8988T (cell line): ENCODE results near the gene SLC7A7.
"Not testable (repeated sequence)": the region's sequence is repeated elsewhere in the genome, so short reads cannot be mapped to it uniquely, and the experiment has no call there.

Experiments
- DNase-seq: peaks from one replicate; pipeline ENCODE4 v3.0.0; 2011

Gene SLC7A7

DNA sequence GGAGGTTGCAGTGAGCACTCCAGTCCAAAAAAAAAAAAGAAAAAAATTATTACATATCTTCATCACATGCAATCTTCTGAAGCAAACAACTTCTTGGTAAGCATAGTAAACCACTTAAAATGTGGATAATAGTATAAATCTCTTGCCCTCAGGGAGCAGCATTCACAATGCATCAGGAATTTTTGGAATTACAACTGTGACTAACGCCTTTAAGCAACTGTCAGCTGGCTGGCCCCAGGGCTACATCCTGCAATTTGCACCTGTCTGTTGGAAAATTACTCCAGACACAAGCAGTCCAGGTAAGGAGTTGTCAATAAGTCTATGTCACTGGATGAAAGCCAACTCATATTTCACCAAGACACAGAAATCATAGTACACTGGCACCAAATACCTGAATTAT lies 5.5 kb upstream of the SLC7A7 start:
- no peak for DNase-seq

DNA sequence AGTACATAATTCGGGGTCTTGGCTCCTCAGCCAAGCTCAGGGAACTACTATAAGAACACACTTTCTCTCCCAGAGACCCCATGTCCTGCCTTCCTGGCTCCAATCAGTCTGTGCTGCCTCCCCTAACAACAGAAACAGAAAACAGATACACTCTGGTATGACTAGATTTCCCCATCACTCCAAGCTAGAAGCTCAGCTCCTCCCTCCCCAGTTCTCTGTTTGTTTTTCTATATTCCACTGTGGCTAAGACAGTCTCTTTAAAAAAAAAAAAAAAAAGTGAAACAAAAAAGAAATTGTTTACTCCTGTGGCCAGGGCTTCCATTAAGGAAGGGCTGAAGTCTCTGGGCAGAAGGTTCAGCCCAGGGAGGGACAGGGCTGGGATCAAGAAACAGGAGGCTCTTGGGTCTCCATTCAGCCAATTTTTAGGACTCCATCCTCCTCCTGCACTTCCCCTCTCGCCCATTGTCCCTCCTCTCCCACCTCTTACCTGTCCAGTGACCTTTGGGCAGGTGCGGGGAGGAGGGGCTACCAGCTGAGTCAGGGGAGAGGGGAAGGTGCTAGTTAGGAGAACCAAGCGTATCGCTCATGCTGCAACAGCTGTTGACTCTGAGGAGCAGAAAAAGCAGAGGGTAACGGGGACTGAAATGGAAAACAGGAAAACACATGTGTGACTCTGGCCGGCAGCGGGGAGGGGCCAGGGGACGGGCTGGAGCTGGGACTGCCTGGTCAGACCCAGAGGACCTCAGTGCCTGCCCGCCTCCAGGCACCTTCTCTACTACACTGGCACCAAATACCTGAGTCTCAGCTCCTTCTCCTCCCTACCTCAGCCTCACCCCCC lies 4.1 kb upstream of the SLC7A7 start:
- DNase-seq, result no peak

DNA sequence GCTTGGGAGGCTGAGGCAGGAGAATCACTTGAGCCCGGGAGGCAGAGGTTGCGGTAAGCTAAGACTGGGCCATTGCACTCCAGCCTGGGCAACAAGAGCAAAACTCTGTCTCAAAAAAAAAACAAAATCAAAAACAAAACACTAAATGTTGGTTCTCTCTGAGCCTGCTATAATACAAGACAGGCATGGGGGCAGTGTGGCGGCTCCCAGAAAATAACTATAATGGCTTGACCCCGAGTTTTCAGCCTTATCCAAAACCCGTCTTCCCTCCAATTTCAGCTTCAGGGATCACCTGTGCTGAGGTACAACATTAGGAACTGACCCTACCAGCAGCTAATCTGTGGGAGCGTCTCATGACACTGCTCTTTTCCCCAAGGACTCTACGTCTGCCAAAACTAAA lies 862 bp downstream of the SLC7A7 start:
- no peak for DNase-seq

DNA sequence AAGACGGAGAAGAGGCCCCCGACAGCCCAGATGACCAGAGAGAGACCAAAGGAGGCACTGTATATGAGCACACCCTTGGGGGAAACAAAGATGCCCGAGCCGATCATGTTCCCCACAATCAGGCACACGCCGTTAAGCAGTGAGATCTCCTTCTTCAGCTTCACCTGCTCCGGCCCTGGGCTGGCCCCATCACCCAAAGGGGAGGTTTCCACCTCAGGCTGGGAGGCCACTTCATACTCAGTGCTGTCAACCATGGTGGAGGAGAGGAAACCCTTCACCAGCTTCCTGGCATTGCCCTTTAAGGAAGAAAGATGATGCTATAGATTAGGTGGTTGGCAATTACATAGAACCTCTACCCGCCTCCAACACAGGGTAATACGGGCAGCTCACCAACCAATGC lies 2.1 kb downstream of the SLC7A7 start:
- no peak for DNase-seq

DNA sequence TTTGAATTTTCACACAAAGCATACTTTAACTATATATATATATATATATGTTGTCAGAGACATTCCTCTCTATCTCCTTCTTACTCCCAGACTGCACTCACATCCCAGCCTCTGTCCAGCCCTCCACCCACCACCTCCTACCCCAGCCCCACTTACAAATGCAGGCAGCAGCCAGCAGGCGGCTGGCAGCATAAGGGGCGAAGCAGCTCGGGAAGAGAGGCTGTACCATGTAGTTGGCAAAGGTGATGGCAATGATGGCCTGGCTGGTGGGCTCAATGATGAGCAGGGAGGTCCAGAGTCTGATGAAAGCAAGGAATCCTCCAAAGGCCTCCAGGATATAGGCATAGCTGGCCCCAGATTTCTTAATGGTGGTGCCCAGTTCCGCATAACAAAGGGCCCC lies 2.5 kb downstream of the SLC7A7 start:
- DNase-seq, result no peak

DNA sequence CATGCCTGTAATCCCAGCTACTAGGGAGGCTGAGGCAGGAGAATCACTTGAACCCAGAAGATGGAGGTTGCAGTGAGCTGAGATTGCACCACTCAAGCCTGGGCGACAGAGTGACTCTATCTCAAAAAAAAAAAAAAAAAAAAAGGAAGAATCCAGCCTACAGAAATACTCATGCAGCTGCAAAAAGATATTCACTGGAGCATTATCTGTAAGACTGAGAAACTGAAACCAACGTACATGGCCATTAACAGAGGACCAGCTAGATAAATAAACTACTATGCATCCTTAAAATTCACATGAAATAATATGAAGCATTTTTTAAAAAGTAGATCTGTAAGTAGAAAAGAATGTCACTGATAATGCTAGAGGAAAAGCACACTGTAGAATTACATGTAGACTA lies 3.5 kb downstream of the SLC7A7 start:
- no peak for DNase-seq

DNA sequence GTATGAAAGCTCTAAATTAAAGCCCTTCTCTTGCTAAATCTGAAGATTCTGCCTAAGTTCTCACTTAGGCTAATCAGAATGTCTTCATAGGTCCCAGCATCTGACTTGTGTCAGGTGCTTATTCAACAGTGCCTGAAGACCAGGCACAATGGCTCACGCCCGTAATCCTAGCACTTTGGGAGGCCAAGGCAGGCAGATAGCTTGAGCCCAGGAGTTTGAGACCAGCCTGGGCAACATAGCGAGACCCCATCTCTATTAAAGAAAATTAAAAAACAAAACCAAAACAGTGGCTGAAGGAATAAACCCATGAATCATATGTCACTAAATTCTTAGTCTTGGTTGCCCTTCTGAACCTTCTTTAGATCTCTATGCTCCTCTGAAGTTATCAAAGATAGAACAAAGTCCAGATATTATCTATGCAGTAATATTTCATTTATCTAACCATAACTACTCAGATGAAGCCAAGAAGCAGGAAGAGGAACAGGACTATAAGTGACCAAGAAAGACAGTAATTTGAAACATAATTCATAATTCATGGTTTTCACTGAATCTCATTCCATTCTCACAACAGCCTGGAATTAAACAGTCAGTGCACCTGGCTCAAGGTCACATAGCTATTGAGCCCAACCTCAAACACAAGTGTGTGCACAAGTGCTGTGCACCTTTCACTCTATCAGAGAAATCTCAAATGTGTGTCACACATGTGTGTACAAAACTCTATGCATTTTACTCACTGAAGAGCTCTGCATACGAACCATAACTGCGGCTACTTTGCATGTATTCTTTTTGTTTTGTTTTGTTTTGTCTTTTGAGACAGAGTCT lies 6.6 kb downstream of the SLC7A7 start:
- DNase-seq, result no peak

DNA sequence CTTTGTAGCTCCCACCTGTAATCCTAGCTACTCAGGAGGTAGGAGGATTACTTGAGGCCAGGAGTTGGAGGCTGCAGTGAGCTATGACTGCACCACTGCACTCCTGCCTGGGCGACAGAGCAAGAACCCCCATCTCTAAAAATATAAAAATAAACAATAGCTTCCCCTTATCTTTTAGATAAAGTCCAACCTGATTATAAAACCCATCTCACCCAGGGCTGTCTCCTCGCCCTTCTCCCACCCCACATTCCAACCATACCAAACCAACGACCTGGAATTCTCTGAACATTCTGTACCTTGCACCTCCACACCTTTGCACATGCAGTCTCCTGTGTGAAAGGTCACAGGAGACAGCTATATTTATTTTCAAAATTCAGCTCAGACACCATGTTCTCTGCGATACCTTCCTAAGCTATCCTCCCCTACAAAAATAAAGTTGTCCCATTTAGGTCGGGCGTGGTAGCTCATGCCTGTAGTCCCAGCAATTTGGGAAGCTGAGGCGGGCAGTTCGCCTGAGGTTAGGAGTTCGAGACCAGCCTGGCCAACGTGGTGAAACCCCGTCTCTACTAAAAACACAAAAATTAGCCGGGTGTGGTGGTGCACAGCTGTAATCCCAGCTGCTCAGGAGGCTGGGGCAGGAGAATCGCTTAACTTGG lies 7.7 kb downstream of the SLC7A7 start:
- no peak for DNase-seq

DNA sequence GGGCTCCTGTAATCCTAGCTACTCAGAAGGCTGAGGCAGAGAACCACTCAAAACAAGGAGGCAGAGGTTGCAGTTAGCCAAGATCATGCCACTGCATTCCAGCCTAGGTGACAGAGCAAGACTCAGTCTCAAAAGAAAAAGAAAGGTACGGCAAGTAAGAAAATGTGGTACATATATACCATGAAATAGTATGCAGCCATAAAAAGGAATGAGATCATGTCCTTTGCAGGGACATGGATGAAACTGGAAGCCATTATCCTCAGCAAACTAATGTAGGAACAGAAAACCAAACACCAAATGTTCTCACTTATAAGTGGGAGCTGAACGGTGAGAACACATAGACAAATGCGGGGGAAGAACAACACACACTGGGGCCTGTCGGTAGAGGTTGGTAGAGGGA lies 10.0 kb downstream of the SLC7A7 start:
- DNase-seq, result not testable (repeated sequence)

DNA sequence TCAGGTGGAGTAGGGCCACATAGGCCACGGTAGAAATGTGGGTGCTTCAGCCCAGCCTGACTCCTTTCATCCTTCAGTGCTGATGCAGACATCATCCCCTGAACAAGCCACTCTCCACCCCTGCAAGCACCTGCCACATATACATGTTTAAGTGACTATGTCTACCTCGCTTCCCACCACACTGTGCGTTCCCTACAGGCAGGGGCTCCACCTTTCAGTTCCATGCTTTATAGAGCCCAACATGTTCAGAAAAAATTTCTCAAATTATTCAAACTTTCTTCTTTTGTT lies 11.6 kb downstream of the SLC7A7 start:
- no peak for DNase-seq

DNA sequence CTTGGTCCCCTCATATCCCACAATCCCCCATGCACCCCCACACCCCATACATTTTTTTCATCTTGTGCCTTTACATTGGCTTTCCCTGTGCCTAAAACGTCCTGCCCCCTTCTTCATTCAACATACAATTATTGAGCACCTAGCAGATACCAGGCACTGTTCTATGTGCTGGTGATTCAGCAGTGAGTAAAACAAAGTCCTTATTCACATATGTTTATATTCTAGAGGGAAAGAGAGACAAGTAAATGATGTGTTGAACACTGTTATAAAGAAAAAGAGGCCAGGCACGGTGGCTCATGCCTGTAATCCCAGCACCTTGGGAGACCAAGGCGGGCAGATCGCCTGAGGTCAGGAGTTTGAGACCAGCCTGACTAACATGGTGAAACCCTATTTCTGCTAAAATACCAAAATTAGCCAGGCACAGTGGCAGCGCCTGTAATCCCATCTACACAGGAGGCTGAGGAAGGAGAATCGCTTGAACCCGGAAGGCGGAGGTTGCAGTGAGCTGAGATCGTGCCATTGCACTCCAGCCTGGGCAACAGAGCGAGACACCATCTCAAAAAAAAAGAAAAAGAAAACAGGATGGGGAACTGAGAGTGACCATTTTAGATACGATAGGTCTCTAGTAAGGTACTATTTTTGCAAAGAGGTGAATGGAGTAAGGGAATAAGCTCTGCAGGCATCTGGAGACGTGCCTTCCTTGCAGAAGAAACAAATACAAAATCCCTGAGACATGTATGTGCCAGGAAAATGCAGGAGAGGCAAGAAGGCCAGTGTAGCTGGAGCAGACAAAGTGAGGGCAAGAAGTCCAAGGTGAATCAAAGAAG lies 12.2 kb downstream of the SLC7A7 start:
- DNase-seq, result no peak

DNA sequence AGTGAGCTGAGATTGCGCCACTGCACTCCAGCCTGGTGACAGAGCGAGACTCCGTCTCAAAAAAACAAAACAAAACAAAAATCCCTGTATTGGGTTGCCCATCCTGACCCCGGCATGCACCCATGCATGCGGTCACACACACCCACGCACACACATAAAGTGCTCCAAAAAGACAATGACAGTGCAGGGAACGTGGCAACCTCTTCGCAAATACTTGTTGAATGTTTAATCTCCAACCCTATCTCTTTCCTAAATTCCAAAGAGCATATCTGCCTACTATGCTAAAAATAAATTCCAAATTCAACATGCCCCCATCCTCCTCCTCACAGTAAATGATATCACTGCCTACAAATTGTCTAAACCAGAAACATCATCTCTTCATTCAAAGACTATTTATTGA lies 13.5 kb downstream of the SLC7A7 start:
- no peak for DNase-seq

DNA sequence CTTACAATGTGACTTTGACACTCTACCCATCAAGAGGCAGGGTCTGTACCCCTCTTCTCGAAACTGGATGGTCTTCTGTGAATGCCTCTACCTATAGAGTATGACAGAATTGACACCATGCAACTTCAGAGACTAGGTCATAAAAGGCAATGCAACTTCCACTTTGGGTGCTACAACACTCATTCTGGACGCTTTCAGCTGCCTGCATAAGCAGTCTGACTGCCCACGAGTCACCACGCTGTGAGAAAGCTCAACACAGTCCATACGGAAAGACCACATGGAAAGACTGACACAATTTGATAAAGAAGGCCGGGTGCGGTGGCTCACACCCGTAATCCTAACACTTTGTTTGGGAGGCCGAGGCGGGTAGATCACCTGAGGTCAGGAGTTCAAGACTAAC lies 14.9 kb downstream of the SLC7A7 start:
- no peak for DNase-seq

DNA sequence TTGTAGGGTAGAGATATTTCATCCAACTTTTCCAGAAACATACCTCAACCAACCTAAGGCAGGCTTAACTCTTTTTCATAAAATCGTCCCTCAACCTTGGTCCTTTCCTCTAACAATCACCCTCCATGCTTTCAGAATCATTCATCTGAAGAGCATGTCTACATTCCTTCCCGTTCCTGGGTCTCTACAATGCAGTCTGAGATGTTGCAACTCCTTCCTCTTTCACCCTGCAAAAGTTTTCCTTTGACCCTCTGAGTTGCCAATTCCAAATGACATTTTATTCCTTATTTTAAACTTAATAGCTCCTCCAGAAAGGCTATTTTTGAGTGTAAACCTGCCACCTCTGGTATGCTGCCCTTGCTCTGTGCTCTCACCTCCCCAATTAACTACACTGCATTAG lies 16.7 kb downstream of the SLC7A7 start:
- DNase-seq, result no peak

DNA sequence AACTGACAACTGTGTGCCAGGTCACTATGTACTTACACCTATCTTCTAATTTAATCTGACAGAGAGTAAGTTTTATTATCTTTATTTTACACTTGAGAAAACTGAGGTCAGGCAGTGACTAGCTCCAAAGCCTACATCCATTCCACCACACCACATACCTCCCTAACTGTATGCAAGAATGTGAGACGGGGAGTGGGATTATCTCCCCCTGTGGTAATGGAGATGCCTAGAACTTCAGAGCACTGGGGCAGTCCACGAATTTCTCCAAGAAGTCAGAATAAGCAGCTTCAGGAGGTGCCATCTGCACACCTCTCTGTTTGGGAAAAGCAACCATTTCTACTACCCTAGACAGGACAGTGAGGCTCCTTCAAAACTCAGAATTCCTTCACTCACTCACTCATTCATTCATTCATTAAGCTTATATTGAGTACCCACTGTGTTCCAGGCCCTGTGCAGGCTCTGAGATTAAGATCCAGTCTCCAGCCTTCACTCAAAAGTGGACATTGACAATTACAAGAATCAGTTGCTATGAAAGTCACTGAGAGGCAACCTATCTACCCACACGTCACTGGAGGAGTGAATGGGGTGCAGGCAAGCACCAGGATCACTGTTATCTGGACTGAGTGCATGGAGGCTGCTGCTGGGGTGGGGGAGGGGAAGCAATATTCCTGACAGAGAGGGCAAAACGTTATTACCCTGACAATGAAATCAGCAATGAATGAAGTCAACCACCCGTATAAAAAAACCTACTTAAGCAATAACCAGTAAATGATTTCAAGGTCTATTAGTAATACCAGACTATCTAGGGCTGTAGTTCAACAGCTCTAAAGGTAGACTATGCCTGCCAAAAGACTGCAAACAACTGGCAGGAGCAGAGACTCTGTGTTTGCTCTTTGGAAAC lies 18.0 kb downstream of the SLC7A7 start:
- no peak for DNase-seq

DNA sequence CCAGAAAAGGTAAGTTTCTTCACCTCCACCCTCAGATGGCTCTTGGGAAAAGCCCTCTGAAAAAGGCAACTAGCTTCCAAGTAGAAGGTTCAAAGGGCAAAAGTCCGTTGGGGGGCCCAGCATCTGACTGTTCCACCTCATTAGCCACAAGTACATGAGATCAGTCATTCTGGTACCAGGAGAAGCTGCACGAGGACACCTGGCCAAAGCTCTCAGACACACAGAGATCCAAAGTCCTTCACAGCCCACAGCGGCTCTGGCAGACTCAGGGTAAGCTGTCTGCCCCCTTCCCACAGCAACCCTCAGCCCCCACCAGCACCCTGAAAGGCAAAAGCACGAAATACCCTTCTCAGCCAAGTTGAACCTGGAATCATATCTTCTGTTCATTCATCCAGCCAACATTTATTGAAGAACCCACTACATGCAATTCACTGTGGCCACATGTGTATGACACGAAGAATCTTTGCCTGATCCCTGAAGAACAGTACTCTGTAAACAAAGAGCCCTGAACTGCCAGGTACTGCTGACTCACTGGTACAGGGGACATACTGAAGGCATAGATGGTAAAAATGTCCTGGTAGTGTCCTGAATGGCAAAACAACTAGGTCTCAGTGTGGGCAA lies 19.0 kb downstream of the SLC7A7 start:
- no peak for DNase-seq

DNA sequence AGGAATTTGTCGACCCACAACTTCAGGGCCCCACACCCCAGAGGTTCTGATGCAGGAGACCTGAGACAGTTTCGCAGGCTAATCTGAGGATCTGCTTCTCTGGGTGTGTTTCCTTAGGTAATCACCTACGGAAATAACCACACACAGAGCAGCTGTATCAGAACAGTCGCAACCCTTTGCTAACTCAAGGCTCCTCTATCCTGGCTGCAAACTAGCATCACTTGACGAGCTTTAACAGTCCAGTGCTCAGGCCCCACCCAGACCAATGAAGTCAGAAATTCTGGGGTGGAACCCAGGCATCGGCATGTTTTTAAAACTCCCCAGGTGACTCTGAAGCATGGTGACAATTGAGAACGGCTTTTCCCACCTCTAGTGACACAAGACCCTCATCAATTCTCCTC lies 20.7 kb downstream of the SLC7A7 start:
- DNase-seq, result no peak

DNA sequence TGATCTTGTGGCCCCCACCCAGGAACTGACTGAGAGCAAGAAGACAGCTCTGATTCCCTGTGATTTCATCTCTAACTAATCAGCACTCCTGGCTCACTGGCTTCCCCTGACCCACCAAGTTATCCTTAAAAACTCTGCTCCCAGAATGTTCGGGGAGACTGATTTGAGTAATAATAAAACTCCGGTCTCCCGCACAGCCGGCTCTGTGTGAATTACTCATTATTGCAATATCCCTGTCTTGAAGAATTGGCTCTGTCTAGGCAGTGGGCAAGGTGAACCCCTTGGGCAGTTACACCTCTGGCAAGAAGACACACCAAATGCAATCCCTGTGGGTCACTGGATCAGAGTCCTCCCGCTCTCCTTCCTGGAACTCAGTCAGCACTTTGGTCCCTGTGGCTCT lies 21.3 kb downstream of the SLC7A7 start:
- no peak for DNase-seq

DNA sequence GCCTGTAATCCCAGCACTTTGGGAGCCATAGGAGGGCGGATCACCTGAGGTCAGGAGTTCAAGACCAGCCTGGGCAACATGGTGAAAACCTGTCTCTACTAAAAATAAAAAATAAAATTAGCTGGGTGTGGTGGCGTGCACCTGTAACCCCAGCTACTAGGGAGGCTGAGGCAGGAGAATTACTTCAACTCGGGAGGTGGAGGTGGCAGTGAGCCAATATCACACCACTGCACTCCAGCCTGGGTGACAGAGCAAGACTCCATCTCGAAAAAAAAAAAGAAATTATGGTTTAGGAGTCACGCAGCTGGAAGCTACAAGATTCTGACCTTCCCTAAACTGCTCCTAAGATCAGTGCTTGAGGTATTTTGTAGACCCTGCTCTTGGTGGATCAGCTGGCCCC lies 21.7 kb downstream of the SLC7A7 start:
- not testable (repeated sequence) for DNase-seq

DNA sequence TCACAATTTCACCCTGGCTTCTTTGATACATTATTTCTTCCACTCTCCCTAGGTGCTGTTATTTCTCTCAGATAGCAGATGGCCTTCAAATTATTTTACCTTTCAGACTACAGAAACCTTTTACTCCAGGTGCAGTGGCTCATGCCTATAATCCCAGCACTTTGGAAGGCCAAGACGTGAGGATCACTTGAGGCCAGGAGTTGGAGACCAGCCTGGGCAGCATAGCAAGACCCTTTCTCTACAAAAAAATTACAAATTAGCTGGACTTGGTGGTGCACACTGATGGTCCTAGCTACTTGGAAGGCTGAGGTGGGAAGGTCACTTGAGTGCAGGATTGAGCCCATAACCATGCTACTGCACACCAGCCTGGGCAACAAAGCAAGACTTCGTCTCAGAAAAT lies 23.1 kb downstream of the SLC7A7 start:
- no peak for DNase-seq

DNA sequence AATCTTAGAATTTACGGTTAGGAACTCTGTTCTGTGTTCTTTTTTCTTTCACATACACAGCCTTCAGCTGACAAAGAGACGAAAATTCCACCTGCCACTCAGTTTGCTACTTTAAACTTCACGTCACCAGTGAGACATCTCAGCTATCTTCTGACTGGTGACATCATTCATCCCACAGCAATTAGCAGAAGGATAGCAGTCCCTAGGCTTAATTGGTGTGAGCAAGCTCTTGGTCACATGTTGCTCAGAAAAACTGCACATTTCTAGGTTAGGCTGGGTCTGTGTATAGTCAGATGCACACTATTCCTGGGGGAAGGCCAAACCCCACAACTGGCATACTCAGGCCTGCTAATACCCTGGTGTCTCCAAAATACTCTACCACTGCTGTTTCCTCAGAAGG lies 23.9 kb downstream of the SLC7A7 start:
- no peak for DNase-seq

DNA sequence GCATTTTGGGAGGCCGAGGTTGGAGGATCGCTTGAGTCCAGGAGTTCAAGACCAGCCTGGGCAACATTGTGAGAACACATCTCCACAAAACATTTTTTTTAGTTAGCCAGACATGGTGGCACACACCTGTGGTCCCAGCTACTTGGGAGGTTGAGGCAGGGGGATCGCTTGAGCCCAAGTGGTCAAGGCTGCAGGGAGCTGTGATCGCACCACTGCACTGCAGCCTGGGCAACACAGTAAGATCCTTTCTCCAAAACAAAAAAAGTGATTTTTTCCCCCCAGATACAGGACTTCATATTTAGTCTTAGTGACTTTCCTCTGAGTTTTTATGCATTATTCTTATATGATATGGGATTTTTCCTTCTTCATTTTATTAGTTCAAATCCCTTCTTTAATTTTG lies 28.6 kb downstream of the SLC7A7 start:
- no peak for DNase-seq
